HEK293T (cell line): Measurements from ENCODE around the gene NEXMIF.
"Not testable (repeated sequence)": the region's sequence is repeated elsewhere in the genome, so short reads cannot be mapped to it uniquely, and the experiment has no call there.

Experiments
- CTCF ChIA-PET: fragments of 350-600 bp; formaldehyde crosslinking; extraction: SDS; loops from one replicate; lab custom pipeline; 2021; ENCODE audit warnings: antibody characterized with exemption, inconsistent platforms; lab: Yijun Ruan, JAX
- POLR2A ChIA-PET: fragments of 350-600 bp; formaldehyde crosslinking; extraction: SDS; loops from one replicate; lab custom pipeline; 2020; ENCODE audit warnings: antibody characterized with exemption, inconsistent platforms; lab: Yijun Ruan, JAX
- DNase-seq: peaks from one replicate; pipeline ENCODE4 v3.0.0; 2012; ENCODE audit warnings: mixed read lengths; ENCODE audit errors: extremely low spot score
- ARNT ChIP-seq: fragments of 450-650 bp; IDR thresholded peaks from 2 replicates; pipeline ENCODE4 v1.6.1; 2017; ENCODE audit warnings: mild to moderate bottlenecking
- BHLHE40 ChIP-seq: fragments of 450-650 bp; IDR thresholded peaks from 2 replicates; pipeline ENCODE4 v1.6.1; 2016; ENCODE audit warnings: mild to moderate bottlenecking, moderate library complexity, borderline replicate concordance
- CTBP1 ChIP-seq: fragments of 450-650 bp; IDR thresholded peaks from 2 replicates; pipeline ENCODE4 v1.6.1; 2016; ENCODE audit warnings: borderline replicate concordance
- ELF4 ChIP-seq: fragments of 450-650 bp; IDR thresholded peaks from 2 replicates; pipeline ENCODE4 v1.6.1; 2017; ENCODE audit warnings: antibody characterized with exemption
- FOXA1 ChIP-seq: fragments of 450-650 bp; IDR thresholded peaks from 2 replicates; pipeline ENCODE4 v1.6.1; 2016; ENCODE audit warnings: mild to moderate bottlenecking
- FOXK2 ChIP-seq: fragments of 450-650 bp; IDR thresholded peaks from 2 replicates; pipeline ENCODE4 v1.6.1; 2016; ENCODE audit warnings: mild to moderate bottlenecking
- FOXM1 ChIP-seq: fragments of 450-650 bp; IDR thresholded peaks from 2 replicates; pipeline ENCODE4 v1.6.1; 2017; ENCODE audit warnings: mild to moderate bottlenecking, borderline replicate concordance
- HDGF ChIP-seq: fragments of 450-650 bp; IDR thresholded peaks from 2 replicates; pipeline ENCODE4 v1.6.1; 2017; ENCODE audit warnings: antibody characterized with exemption, borderline replicate concordance
- L3MBTL2 ChIP-seq: fragments of 450-650 bp; conservative IDR thresholded peaks from 2 replicates; pipeline ENCODE4 v1.6.1; 2016; ENCODE audit warnings: mild to moderate bottlenecking
- LEF1 ChIP-seq: fragments of 450-650 bp; IDR thresholded peaks from 2 replicates; pipeline ENCODE4 v1.6.1; 2017; ENCODE audit warnings: mild to moderate bottlenecking, borderline replicate concordance
- NFRKB ChIP-seq: fragments of 450-650 bp; IDR thresholded peaks from 2 replicates; pipeline ENCODE4 v1.6.1; 2016; ENCODE audit warnings: mild to moderate bottlenecking, moderate library complexity
- PKNOX1 ChIP-seq: fragments of 450-650 bp; IDR thresholded peaks from 2 replicates; pipeline ENCODE4 v1.6.1; 2016
- SP1 ChIP-seq: fragments of 450-650 bp; IDR thresholded peaks from 2 replicates; pipeline ENCODE4 v1.6.1; 2017
- SUZ12 ChIP-seq: fragments of 450-650 bp; IDR thresholded peaks from 2 replicates; pipeline ENCODE4 v1.6.1; 2016; ENCODE audit warnings: mild to moderate bottlenecking
- TARDBP ChIP-seq: fragments of 450-650 bp; IDR thresholded peaks from 2 replicates; pipeline ENCODE4 v1.6.1; 2016
- ZNF384 ChIP-seq: fragments of 450-650 bp; IDR thresholded peaks from 2 replicates; pipeline ENCODE4 v1.6.1; 2016

The NEXMIF gene

GRCh38 chrX:74736450-74736849 lies 188.8 kb downstream of the NEXMIF start:
- ChIA-PET CTCF (no interaction called here), POLR2A (no interaction called here)
- TF ChIP-seq LEF1 (no peak), HDGF (no peak), CTBP1 (no peak), L3MBTL2 (no peak), FOXK2 (no peak), SP1 (no peak), ELF4 (no peak), ZNF384 (no peak), NFRKB (no peak), ARNT (no peak), SUZ12 (no peak), PKNOX1 (no peak)
- no peak for DNase-seq

- CTCF ChIA-PET, result no interaction called here
- TF ChIP-seq L3MBTL2, result no peak
- no peak for TF ChIP-seq CTBP1
- no peak for TF ChIP-seq SUZ12
- no peak for TF ChIP-seq TARDBP
These were observed 220.0 kb downstream of the NEXMIF start for GRCh38 chrX:74705269-74705668.

GRCh38 chrX:74701343-74701742 lies 223.9 kb downstream of the NEXMIF start:
- CTCF ChIA-PET, POLR2A ChIA-PET, DNase-seq: not testable (repeated sequence)

More at GRCh38 chrX:74705269-74705668, 220.0 kb downstream of the NEXMIF start:
- DNase-seq, result no peak
- POLR2A ChIA-PET, result no interaction called here

GRCh38 chrX:74684466-74684865 lies 240.8 kb downstream of the NEXMIF start:
- no peak for DNase-seq
- CTCF ChIA-PET, result no interaction called here
- TF ChIP-seq SP1, result no peak
- no peak for TF ChIP-seq L3MBTL2
- no peak for TF ChIP-seq ARNT
- TF ChIP-seq LEF1, result no peak
- TF ChIP-seq FOXM1, result no peak
- TF ChIP-seq FOXK2, result no peak
- no peak for TF ChIP-seq CTBP1
- TF ChIP-seq BHLHE40, result no peak
- no peak for TF ChIP-seq ZNF384
- no peak for TF ChIP-seq NFRKB
- no peak for TF ChIP-seq PKNOX1
- no peak for TF ChIP-seq FOXA1
- TF ChIP-seq HDGF, result no peak
- TF ChIP-seq SUZ12, result no peak
- TF ChIP-seq TARDBP, result no peak
- no peak for TF ChIP-seq ELF4
- POLR2A ChIA-PET, result no interaction called here
